ENCODE results near the gene NET1.

- TF ChIP-seq CTCF (IDR thresholded peaks at IDR 0.05) = no peak
- no peak for TF ChIP-seq EP300 (IDR thresholded peaks at IDR 0.05)
- no peak for TF ChIP-seq POLR2A (IDR thresholded peaks at IDR 0.05)
Observed at GRCh38 chr10:5488272-5489161, 76.2 kb downstream of the NET1 start.
